ENCODE data around the gene WDR47. TPM values are rescaled to one million over a fixed set of nuclear protein-coding genes. Genes with fewer than 3 reads are reported as not detected.

The WDR47 gene
- total RNA-seq, 1 donor from 2014 or later: 8.0 TPM

- no peak for TF ChIP-seq CTCF (conservative IDR thresholded peaks at IDR 0.05; ENCODE audit: low read depth, low read length)
- no peak for DNase-seq (ENCODE audit: low read depth)
- H3K4me3 ChIP-seq (ENCODE audit: low read depth, low read length): no peak overlapping the region
Measured at GRCh38 chr1:109083923-109084322, 42.0 kb upstream of the WDR47 start.

GRCh38 chr1:109083501-109083900, 41.6 kb upstream of the WDR47 start:
- H3K4me3 ChIP-seq (ENCODE audit: low read depth, low read length): no peak overlapping the region
- DNase-seq (ENCODE audit: low read depth): no peak
- TF ChIP-seq CTCF (conservative IDR thresholded peaks at IDR 0.05; ENCODE audit: low read depth, low read length): no peak

GRCh38 chr1:109080441-109081082, 38.7 kb upstream of the WDR47 start:
- no peak overlapping the region for H3K4me3 ChIP-seq (ENCODE audit: low read depth, low read length)

GRCh38 chr1:109079240-109079622, 37.3 kb upstream of the WDR47 start:
- no peak for DNase-seq (ENCODE audit: low read depth)
- no peak overlapping the region for H3K4me3 ChIP-seq (ENCODE audit: low read depth, low read length)
- TF ChIP-seq CTCF (conservative IDR thresholded peaks at IDR 0.05; ENCODE audit: low read depth, low read length): no peak

More at GRCh38 chr1:109080441-109081082, 38.7 kb upstream of the WDR47 start:
- no peak for TF ChIP-seq CTCF (conservative IDR thresholded peaks at IDR 0.05; ENCODE audit: low read depth, low read length)
- DNase-seq (ENCODE audit: low read depth): no peak

GRCh38 chr1:109078317-109078716, 36.4 kb upstream of the WDR47 start:
- TF ChIP-seq CTCF (conservative IDR thresholded peaks at IDR 0.05; ENCODE audit: low read depth, low read length): no peak
- no peak overlapping the region for H3K4me3 ChIP-seq (ENCODE audit: low read depth, low read length)
- DNase-seq (ENCODE audit: low read depth): no peak

GRCh38 chr1:109075531-109076490, 33.9 kb upstream of the WDR47 start, which contains the start of gene TAF13:
TSS of gene TAF13 (minus strand) at chr1:109076003. CDS start at chr1:109075947, 56 bp downstream.
- DNase-seq (ENCODE audit: low read depth): no peak
- peak; percentile 13 for TF ChIP-seq CTCF (conservative IDR thresholded peaks at IDR 0.05; ENCODE audit: low read depth, low read length)
- H3K4me3 ChIP-seq (ENCODE audit: low read depth, low read length): peak within 1 kb of the TSS; percentile 100

All from epithelial cell of proximal tubule (primary cell).